Measurements from ENCODE around the gene PRM2. TPM values are rescaled to one million over a fixed set of nuclear protein-coding genes. Genes with fewer than 3 reads are reported as not detected.

Gene PRM2
- total RNA-seq, 1 donor from 2014 or later, result not detected

GRCh38 chr16:11262915-11263314 lies 13.4 kb downstream of the PRM2 start:
- no peak for ATAC-seq
- Histone ChIP-seq H3K4me1 (peaks cover 13% of the 10 kb centered on the region), H3K4me3 (no peak overlapping the region), H3K27ac (no peak overlapping the region), H3K27me3 (no peaks in the 10 kb centered on the region), H3K36me3 (no peaks in the 10 kb centered on the region), H3K9me3 (no peaks in the 10 kb centered on the region)
- TF ChIP-seq, protein P1, sequence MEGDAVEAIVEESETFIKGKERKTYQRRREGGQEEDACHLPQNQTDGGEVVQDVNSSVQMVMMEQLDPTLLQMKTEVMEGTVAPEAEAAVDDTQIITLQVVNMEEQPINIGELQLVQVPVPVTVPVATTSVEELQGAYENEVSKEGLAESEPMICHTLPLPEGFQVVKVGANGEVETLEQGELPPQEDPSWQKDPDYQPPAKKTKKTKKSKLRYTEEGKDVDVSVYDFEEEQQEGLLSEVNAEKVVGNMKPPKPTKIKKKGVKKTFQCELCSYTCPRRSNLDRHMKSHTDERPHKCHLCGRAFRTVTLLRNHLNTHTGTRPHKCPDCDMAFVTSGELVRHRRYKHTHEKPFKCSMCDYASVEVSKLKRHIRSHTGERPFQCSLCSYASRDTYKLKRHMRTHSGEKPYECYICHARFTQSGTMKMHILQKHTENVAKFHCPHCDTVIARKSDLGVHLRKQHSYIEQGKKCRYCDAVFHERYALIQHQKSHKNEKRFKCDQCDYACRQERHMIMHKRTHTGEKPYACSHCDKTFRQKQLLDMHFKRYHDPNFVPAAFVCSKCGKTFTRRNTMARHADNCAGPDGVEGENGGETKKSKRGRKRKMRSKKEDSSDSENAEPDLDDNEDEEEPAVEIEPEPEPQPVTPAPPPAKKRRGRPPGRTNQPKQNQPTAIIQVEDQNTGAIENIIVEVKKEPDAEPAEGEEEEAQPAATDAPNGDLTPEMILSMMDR (IDR thresholded peaks at IDR 0.05), result no peak
- intact Hi-C loops (cut with DNase I), result no loop called here
- DNase-seq, result no peak

GRCh38 chr16:11260596-11260966 lies 15.7 kb downstream of the PRM2 start:
- no peaks in the 10 kb centered on the region for H3K9me3 ChIP-seq
- H3K4me1 ChIP-seq, result peaks cover 20% of the 10 kb centered on the region
- no peak overlapping the region for H3K27ac ChIP-seq
- no peaks in the 10 kb centered on the region for H3K36me3 ChIP-seq
- ATAC-seq (no peak), DNase-seq (no peak)
- no peaks in the 10 kb centered on the region for H3K27me3 ChIP-seq
- intact Hi-C loops (cut with DNase I), result no loop called here
- no peak overlapping the region for H3K4me3 ChIP-seq
- TF ChIP-seq, protein P1 (IDR thresholded peaks at IDR 0.05), result no peak

- ATAC-seq, result no peak
- TF ChIP-seq, protein P1 (IDR thresholded peaks at IDR 0.05), result no peak
- H3K27me3 ChIP-seq, result no peaks in the 10 kb centered on the region
- no peak overlapping the region for H3K27ac ChIP-seq
- no peak for DNase-seq
- H3K4me1 ChIP-seq, result peaks cover 20% of the 10 kb centered on the region
- H3K36me3 ChIP-seq, result no peaks in the 10 kb centered on the region
- H3K9me3 ChIP-seq, result no peaks in the 10 kb centered on the region
- intact Hi-C loops (cut with DNase I), result no loop called here
- no peak overlapping the region for H3K4me3 ChIP-seq
These were observed 16.4 kb downstream of the PRM2 start for GRCh38 chr16:11259655-11260595.

DNA sequence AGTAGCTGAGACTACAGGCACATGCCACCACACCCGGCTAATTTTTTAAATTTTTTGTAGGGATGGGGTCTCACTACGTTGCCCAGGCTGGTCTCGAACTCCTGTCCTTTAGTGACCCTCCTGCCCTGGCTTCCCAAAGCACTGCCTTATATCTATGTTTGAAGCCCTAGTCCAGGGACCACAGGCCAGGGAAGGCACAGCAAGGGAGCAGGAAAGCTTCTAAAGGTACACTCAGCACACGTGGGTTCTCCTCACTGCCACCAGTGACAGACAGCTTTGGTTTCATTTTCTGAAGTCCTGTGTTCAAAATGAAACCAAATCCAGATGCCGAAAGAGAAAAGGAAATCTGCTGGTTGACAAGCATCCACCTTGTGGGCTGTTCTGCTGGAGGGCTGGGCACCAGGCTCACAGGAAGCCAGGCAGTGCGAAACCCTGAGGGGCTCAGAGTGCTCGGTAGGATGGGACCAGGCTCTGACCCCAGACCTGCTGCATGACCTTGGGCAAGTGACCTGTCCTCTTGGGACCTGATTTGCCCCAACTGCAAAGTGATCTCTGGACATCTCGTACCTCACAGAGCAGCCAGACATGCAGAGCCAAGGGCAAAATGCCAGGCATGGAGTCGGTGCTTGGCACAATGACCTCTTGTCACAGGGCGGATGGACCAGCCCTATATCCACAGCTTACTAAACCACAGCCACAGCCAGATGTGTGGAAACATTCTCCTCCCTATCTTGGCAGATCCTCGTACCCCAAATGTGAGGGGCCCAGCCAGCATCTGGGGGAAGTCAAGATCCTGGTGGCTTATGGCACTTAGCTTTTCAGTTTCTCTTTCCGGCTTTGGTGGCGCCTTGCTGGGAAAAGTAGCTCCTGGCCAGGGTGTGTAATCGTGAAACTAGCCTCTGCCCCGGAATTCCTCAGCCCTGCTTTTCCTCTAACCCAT lies 17.5 kb downstream of the PRM2 start:
- H3K36me3 ChIP-seq, result peaks cover 5% of the 10 kb centered on the region
- H3K4me1 ChIP-seq, result peaks cover 27% of the 10 kb centered on the region
- TF ChIP-seq, protein P1 (IDR thresholded peaks at IDR 0.05), result no peak
- peak overlapping the region; percentile 26 for H3K4me3 ChIP-seq
- no peaks in the 10 kb centered on the region for H3K27me3 ChIP-seq
- no peak for DNase-seq
- no peak for ATAC-seq
- peak overlapping the region; percentile 48 for H3K27ac ChIP-seq
- intact Hi-C loops (cut with DNase I), result no loop called here
- H3K9me3 ChIP-seq, result no peaks in the 10 kb centered on the region

GRCh38 chr16:11257131-11257938 lies 18.9 kb downstream of the PRM2 start:
- TF ChIP-seq, protein P1 (IDR thresholded peaks at IDR 0.05), result peak; percentile 74
- ATAC-seq (peak; percentile 70), DNase-seq (peak; percentile 83)
- Histone ChIP-seq H3K4me3 (peak overlapping the region; percentile 81), H3K9me3 (no peaks in the 10 kb centered on the region), H3K36me3 (peaks cover 5% of the 10 kb centered on the region), H3K27me3 (no peaks in the 10 kb centered on the region), H3K4me1 (peaks cover 34% of the 10 kb centered on the region), H3K27ac (peak overlapping the region; percentile 98)
- intact Hi-C loops (cut with DNase I), result no loop called here
